Esophagus mucosa (tissue), 1 donor: ENCODE data around the gene MYL4. TPM values are rescaled to one million over a fixed set of nuclear protein-coding genes. Genes with fewer than 3 reads are reported as not detected.

Experiments used
- ATAC-seq: fragments of 200-7000 bp; cut with Tn5 transposase; one replicate; pipeline ENCODE4 v1.9.1; 2020
- total RNA-seq: library from RNA; stranded (reverse); gene quantifications from one replicate; pipeline ENCODE4 v1.2.4, GENCODE V29; 2023
- donor health status: DM: yes; HTN: yes; CAD: no.

The MYL4 gene
- total RNA-seq, 1 donor from 2014 or later = not detected

DNA sequence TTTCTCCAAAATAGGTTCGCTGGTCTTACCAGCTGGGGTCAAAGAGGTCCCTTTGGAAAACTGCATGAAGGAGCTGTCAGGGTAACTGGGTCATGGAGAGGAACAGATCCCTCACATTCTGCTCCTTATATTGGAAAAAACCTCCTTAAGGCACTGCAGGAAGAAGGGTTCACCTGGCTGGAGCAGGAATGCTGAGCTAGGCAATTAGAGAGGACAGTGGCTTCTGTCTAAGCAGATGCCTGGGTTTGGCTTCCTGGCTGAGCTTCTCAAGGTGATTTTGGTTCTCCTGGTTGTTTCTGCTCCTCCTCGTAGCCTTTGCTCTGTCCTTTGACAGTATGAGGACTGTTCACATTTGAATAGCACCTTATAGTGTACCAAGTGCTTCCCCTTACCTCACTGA lies 64.1 kb downstream of the MYL4 start:
- ATAC-seq = no peak

Other genes starting within 250 kb of the MYL4 start
- not detected for gene RPRML, start 230.1 kb upstream of the MYL4 start, total RNA-seq
- 50.6 TPM for gene CDC27, start 20.1 kb upstream of the MYL4 start, total RNA-seq
- gene ITGB3, start 44.5 kb downstream of the MYL4 start, total RNA-seq = 1.7 TPM
- 2.0 TPM for gene EFCAB13, start 114.6 kb downstream of the MYL4 start, total RNA-seq